Stimulated activated CD8-positive, alpha-beta memory T cell treated with anti-CD3 and anti-CD28 coated beads, Interleukin-4, amount 100 ng/mL, for 1 hour (primary cell): Measurements from ENCODE around the gene C2orf42.
"Not testable (repeated sequence)": the region's sequence is repeated elsewhere in the genome, so short reads cannot be mapped to it uniquely, and the experiment has no call there.

Experiments used
- DNase-seq, 2 donors: peaks; one replicate each; pipeline ENCODE4 v3.0.0-alpha.2; 2020; ENCODE audit warnings: low read depth in 2 of 2, low spot score in 1 of 2

C2orf42 gene

DNA sequence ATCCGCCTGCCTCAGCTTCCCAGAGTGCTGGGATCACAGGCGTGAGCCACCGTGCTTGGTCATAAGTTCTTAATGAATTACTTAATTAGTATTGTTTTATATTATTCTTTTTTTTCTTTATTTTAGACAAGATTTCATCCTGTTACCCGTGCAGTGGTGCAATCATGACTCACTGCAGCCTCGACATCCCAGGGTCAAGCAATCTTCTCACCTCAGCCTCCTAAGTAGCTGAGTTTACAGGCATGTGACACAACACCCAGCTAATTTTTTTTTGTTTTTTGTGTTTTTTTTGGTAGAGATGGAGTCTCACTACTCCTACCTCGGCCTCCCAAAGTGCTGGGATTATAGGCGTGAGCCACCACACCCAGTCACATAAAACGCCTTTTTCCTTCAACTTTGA, 17.3 kb downstream of the C2orf42 start:
- DNase-seq: no peak

DNA sequence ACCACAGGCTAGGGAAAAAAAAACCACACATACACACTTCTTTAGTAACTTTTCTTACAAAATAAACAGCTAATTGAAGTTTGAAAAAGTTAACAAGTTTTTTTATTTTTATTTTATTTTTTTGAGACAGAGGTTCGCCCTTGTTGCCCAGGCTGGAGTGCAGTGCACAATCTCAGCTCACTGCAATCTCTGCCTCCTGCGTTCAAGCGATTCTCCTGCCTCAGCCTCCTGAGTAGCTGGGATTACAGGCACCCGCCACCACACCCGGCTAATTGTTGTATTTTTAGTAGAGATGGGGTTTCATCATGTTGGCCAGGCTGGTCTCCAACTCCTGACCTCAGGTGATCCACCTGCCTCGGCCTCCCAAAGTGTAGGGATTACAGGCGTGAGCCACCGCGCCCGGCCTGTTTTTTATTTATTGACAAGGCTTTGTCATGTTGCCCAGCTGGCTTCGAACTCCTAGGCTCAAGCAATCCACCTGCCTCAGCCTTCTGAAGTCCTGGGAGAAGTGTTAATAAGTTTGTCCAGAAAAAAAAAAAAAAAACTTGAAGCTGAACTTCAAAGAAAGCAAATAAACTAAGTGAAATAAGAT, 21.1 kb downstream of the C2orf42 start:
- not testable (repeated sequence) for DNase-seq

DNA sequence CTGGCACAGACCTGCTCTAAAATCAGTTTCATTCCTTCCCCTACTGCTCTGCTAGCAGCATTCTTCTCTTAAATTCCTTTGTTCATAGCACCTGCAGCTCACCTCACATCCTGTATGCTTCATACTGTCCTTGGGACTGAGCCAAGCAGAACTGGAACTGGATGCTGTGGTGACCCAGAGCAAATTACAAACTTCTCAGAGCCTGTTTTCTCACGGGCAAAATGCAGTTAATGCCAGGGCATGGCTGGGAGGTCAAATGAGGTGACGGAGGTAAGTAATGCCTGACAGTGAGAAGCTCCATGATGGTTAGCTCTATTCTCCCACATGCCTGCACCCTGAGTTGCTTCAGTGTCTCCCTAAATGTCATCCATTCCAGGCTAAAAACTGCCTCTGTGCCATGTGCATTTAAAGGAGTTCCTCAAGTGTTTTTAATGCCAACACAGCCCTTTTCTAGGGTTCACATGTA, 29.7 kb downstream of the C2orf42 start:
- no peak for DNase-seq

DNA sequence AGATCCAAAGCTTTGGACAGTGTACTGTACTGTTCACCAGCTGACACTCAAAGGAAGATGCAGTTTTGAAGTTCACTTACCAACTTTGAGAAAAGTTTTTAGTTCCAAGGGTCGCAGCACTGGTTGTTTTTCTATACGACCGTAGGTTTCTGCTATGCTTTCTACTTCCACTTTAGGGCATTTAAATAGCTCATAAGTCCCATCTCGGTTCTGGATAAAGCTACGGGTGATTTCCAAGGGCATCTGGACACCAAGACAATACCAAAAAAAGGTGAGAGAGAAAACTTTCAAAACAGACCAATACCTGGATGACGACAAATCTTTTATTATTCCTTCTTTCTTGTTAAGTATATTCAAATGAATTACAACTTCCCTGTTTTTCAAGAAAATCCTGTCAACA, 30.3 kb downstream of the C2orf42 start:
- DNase-seq: no peak

DNA sequence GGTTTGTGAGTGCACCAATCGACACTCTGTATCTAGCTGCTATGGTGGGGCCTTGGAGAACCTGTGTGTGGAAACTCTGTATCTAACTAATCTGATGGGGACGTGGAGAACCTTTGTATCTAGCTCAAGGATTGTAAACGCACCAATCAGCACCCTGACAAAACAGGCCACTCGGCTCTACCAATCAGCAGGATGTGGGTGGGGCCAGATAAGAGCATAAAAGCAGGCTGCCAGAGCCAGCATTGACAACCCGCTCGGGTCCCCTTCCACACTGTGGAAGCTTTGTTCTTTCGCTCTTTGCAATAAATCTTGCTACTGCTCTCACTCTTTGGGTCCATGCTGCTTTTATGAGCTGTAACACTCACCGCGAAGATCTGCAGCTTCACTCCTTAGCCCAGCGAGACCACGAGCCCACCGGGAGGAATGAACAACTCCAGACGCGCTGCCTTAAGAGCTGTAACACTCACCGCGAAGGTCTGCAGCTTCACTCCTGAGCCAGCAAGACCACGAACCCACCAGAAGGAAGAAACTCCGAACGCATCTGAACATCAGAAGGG, 41.6 kb downstream of the C2orf42 start:
- DNase-seq: not testable (repeated sequence)

DNA sequence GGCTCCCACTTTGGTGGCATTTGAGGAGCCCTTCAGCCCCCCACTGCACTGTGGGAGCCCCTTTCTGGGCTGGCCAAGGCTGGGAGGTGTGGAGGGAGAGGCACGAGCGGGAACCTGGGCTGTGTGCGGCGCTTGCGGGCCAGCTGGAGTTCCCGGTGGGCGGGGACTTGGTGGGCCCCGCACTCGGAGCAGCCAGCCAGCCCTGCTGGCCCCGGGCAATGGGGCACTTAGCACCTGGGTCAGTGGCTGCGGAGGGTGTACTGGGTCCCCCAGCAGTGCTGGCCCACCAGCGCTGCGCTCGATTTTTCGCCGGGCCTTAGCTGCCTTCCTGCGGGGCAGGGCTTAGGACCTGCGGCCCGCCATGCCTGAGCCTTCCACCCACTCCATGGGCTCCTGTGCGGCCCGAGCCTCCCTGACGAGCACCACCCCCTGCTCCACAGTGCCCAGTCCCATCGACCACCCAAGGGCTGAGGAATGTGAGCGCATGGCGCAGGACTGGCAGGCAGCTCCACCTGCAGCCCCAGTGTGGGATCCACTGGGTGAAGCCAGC, 42.5 kb downstream of the C2orf42 start:
- DNase-seq: not testable (repeated sequence)

DNA sequence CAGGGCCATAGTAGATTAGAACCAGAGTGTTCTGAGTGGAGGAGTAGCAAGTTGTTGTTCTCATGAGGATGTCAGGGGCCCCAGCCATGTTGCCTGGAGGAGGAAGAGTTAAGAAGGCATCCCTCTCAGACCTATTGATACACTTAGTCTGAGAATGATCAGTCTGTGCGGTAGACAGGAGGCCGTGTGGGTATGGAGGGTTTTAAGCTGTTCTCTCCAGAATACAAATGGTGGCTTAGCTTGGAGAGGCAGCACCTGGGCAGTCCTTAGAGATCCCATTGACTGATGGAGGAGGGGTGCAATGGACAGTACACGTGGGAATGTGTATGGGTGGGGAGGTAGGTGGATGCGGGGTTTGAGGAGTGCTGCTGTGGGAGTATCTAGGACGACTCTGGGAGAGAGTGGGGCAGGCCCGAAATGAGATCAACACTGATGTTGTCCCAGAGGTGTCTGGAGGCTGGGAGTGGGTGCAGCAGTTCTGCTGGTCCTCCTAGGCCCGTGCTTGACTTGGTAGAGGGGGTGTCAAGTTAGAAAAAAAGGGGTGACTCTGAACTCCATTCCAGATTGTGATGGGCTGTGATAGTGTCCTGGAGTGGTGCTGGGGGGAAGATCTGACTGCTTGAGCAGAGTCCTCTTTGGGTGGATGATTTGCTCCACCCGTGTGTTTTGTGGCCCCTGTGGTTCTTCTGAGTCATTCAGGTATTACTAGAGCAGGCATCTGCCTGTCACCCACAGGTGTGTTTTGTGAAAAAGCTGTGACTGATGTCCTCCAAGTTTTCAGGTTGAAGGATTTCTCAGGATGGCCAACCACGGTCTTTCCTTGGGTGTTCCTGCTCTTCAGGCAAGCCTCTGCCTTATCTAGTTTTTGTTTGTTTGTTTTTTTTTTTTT, 44.7 kb downstream of the C2orf42 start:
- no peak for DNase-seq

DNA sequence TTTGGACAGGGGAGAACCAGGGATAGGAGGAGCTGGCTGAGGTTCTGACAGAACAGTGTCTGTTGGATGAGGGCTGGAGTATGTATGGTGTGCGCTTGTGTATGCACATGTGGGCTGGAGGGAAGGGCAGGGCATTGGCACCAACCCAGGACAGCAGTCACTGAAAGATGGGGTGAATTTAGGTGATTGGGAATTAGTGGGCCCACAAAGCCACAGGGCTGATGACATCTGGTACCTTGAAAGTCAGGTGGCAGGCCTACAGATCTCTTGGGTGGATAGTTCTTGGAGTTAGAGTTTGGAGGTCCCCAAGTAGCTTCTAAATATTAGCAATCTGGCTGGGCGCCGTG, 45.7 kb downstream of the C2orf42 start:
- DNase-seq: no peak

DNA sequence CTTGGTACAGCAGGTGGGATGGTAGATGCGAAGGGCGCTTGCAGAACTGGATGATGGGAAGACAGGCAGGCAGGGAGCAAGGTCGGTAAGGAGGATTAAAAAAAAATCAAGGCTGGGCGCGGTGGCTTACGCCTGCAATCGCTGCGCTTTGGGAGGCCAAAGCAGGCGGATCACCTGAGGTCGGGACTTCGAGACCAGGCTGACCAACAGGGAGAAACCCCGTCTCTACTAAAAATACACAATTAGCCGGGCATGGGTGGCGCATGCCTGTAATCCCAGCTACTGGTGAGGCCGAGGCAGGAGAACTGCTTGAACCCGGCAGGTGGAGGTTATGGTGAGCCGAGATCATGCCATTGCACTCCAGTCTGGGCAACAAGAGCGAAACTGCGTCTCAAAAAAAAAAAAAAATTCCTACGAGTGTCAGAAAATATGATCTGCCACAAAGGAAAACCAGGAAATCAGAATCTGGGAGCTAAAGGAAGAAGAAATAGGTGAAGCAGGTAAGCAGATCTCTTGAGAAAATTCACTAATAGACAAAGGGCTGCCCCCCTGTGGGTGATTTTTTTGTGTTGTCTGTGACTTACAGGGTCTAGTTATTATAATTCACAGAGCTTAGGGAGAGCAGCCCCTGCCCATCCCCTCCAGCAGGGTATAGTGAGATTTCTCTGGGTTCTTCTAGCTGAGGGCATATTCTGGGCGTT, 46.2 kb downstream of the C2orf42 start:
- no peak for DNase-seq

DNA sequence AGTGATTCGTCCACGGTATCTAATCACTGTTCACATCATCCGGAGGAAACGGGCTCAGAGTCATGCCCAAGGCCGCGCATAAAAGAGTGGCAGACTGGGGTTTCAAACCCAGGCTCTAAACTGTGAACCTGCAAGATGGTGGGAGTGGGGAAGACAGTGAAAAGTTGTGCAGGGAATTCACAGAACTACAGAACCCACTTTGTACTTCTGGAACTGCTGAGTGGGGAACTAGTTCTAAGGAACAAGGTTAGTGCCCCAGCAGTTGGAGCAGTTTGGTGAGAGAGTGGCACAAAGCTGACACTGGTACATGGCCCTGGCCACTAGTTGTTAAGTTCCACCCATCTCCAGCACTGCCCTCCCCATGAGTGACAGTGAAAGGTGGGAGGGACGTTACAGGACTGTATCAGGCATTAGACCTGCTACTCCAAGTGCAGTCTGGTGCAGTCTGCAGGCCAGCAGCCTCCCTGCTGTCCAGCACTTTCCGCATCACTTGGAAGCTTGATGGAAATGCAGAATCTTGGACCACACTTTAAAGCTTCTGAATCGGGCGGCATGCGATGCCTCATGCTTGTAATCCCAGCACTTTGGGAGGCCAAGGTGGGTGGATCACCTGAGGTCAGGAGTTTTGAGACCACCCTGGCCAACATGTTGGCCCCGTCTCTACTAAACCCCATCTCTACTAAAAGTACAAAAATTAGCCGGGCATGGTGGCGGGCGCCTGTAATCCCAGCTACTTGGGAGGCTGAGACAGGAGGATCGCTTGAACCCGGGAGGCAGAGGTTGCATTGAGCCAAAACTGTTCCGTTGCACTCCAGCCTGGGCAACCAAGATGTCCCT, 47.3 kb downstream of the C2orf42 start:
- DNase-seq: no peak

DNA sequence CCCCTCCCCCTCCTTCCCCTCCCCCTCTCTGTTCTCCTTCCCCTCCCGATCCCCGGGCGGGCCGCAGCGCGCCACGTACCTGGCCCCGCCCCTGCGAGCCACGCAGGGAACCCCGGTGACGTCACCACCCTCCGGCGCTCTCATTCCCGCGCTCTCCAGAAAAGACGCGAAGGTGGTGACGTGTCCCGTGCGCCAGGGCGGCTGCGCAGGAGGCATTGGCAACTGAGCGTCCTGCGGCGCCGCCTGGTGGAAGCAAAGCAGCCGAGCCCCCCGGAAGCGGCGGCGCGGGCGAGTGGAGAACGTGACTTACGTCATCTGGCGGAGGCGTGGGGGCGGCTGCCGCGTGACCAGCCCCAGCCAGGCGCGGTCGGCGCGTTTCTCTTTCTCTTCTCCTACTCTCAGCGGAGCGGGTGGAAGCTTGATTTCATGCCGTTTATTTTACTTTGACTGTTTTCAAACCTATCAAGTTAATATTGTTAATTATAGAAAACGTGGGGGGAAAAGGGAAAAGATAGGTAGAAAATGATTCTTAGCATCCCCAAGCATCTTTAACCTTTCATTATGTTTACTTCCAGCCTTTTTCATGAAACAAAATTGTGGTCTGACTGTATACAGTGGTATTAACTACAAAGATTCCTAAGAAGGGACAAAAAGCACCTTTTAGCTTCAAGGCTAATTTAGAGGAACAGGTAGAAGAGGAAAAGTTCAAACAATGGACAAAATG, 48.1 kb downstream of the C2orf42 start:
- peak; percentile 99 for DNase-seq

DNA sequence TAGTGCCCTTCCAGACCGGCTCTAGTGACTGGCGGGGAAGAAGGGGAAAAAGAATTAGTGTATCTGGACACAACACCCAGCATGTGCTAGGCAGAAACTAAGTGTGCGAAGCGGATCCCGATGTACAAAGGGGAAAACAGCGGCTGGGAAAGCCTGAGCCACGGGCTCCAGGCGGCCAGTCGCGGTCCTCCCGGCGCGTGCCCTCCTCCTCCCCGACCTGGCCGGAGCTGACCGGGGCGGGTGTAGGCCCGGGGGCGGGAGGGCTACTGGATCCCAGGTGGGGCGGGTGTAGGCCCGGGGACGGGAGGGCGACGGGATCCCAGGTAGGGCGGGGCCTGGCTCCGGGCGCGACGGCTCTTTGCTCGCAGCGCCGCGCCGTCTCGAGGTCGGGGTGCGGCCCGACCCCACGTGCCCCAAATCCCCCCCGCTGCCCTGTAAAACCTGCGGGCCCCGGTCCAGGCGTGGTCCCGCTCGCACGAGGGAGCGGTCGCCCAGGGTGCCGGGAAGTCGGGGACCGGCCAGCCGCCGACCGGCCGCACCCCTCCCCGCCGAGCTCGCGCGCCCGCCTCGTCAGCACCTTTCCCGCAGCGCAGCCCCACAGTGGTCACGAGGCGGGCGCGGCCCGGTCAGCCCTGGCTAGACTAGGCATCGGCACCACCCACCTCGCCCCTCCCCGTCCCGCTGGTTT, 48.8 kb downstream of the C2orf42 start:
- DNase-seq: no peak

DNA sequence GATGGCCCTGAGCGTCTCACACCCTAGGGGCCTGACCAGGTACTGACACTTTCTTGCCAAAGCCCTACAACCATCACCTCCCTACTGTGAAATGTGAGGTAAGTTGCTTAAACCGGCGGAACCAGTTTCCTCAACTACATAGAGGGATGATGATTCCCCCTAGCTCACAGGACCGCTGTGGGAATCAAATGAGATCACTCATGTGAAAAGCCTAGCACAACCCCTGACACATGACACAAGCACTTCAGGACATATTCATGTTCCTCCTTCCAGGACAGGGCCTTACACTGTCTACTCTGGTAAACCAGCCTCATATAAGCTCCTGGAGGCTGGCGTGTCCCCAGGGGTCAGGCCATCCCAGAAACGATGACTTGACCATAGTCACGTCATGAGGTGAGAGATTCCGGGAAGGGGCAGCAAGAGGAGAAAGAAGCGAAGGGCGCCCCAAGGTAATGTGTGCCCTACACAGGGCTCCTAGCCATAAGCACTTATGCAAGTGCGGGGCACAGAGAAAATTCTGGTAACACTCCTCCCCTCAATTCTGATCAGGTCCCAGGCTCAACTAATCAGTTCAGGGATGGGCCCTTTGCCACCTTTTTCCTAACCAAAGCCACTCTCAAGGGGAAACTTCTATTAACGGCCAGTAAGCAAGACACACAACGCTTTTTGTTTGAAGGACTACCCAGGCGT, 49.5 kb downstream of the C2orf42 start:
- no peak for DNase-seq

DNA sequence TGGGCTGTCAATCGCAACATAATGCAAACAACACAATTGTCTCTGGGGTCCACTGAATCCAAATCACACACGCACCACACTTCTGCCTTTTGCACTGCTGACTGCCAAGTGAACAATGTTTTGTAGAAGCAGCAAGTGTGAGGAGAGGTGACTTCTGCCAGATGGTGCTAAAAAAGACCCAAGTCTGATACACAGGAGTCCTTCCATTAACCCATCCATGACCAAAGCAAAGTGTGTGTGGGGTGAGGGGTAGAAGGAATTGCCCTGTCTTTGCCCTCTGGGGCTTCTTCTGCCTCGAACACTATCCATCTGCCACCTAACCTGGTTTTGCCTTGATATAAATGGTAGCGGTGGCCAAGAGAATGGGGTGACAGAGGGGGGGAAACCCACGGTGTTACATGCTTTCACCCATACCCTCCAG, 50.0 kb downstream of the C2orf42 start:
- no peak for DNase-seq

DNA sequence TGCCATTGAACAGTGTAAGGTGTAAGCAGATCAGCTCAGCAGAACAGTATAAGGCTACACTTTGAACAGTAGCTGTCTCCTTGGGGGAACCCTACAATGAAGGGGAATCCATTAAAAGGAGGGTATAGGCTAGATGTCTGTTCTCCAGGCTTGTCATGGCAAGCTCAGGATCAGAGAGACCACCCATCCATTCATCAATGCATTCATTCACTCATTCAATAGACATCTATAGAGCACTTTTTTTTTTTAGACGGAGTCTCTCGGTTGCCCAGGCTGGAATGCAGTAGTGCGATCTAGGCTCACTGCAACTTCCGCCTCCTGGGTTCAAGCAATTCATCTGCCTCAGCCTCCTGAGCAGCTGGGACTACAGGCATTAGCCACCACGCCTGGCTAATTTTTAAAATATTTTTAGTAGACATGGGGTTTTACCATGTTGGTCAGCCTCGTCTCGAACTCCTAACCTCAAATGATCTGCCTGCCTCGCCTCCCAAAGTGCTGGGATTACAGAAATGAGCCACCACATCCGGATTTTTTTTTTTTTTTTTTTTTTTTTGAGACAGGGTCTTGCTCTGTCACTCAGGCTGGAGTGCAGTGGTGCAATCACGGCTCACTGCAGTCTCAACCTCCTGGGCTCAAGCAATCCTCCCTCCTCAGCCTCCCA, 56.4 kb downstream of the C2orf42 start:
- not testable (repeated sequence) for DNase-seq

DNA sequence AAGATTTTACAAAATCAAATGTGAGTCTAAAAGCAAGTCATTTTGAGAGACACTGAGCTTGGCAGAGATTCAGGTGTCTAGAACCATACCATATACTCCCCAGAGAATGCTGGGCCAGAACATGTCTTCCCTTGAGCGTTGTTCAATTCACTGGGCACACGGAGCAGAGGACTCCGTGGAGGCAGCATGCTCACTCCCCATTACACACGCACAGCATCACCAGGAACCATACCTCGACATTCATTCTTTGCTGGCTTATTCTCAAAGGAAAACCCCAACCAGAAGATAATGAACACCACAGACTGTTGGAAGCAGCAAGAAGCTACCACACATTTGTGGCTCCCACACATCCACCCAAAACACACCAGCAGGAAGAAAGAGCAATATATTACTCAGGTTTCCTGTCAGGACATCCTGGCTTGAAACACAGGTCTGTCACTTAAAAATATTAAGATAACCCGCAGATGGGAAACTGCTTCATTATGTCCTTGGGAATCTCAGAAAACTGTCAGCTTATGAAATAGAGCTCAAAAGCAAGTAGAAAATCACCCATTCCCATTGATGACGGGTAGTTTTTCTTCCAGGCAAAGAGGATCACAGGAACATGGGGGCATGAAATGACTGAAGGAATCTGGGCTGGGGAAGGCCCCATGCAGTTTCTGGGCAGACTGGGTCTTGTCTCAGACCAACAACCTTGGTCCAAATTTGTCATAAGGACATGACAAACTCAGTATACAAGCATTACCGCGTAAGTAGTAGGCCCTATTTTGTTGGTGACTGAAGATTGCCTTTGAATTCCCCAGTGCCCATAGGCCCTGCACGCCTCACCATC, 57.1 kb downstream of the C2orf42 start:
- DNase-seq: no peak

DNA sequence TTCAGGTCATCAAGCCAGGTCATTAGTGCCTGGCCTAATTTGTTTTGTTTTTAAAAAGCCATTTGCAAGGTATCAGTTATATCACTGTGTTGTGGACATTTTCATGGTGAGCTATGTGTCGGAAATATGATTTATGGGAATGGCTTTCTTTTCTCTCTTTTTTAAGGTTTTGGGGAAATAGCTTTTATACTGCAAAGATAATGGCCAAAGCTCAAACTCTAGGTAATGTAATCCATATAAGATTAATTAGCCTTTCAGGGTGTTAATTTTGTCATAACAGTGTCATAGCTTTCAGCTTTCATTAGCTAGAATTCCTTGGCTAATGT, 57.7 kb downstream of the C2orf42 start:
- DNase-seq: no peak
